ENCODE data around the gene HAL.
"Not testable (repeated sequence)": the region's sequence is repeated elsewhere in the genome, so short reads cannot be mapped to it uniquely, and the experiment has no call there.

The HAL gene

DNA sequence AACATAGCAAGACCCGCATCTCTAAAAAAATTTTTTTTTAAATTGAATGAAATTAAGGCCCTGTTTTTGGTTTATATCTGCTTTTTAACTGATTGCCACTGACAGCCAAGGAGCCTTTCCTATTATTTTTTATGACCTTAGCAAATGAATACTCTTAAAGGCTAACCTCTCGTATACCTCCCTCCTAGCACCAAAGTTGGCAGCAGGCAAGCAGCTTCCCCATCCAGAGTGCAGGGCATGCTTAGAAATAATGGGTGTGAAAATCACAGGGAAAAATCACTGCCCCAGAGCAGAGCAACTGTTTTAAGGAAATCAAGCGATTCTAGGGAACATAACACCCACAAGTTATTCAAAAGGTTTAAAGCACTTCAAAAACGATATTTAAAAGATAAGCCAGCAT, 20.7 kb downstream of the HAL start:
- DNase-seq (ENCODE audit: low read depth): no peak

DNA sequence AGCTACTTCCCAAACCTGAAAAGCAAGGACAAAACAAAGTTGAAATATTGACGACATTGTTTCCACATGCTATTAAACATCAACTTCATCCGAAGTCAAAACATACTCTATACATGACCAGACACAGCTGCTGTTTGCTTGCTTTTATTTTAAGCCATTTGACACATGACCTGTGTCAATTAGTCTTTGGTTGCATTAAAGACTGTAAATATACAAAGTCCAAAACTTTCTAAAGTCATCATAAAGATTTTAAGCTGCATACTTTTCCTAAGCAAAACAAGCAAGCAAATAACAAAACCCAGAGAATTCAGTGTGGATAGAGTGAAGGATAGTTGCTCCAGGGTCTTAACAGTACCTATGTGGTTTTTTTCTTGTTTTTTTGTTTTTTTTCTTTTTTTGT, 21.8 kb downstream of the HAL start:
- no peak for DNase-seq (ENCODE audit: low read depth)

DNA sequence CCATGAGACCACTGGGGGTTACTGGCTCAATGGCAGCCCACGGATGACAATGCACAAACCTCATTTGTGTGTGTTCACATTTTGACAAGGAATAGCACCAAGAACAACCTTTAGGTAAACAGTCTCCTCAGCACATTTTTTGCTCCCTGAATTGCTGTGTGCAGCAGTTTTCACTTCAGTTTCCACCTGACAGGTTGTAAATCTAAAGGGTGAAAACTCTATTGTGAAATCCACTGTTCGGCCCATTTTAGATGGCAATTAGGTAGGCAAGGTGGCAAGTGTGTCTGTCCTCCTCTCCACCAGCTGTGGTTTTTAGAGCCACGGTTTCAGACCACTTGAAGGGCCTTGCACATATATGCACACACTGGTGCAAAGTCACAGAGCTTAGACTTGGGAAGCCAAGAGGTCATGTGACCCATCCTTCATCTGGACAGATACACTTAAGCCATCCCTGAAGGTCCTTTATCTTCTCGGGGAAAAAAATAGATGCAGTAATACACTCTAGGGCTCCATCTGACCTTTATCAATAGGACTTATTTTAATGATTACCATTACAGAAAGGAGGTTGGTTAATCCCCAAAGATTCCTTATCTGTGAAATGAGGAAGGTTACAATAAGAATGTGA, 23.2 kb downstream of the HAL start:
- no peak for DNase-seq (ENCODE audit: low read depth)

DNA sequence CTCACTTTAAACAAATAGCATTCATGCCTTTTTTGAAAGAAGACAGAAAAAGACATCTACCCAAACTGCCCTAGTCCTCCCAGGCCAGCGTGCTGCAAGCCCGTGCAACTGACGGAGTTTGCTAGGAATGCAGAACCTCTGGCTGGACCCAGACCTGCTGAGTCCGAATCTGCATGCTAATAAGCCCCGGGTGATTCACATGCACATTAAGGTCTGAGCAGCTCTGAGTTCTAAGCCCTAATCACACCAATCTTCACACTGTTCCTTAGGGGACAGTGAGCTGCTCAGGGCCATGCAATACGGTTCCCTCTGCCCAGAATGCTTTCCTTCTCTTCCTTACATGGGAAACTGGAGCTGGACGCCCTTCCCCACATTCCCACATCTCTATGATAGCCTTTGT, 25.2 kb downstream of the HAL start:
- DNase-seq (ENCODE audit: low read depth): no peak

DNA sequence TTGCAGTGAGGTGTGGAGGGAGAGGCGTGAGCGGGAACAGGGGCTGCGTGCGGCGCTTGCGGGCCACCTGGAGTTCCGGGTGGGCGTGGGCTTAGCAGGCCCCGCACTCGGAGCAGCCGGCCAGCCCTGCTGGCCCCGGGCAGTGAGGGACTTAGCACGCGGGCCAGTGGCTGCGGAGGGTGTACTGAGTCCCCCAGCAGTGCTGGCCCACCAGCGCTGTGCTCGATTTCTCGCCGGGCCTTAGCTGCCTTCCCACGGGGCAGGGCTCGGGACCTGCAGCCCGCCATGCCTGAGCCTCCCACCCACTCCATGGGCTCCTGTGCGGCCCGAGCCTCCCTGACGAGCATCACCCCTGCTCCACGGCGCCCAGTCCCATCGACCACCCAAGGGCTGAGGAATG, 27.0 kb downstream of the HAL start:
- DNase-seq (ENCODE audit: low read depth): not testable (repeated sequence)

DNA sequence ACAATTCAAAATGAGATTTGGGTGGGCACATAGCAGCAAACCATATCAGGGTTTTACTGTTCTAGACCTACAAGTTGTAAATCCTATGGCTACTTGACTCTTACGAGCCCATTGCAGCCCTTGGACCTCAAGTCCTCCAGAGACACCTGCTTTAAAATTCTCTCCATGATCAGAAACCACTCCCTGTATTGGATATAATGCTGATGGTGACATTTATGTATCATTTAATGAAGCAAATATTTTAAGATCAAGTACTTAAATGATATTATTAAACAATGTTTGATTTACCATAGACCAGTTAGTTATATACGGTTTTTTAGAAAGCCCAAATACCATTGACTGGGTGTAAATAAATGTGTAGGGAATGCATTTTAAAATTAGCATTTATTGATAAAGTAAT, 28.8 kb downstream of the HAL start:
- no peak for DNase-seq (ENCODE audit: low read depth)

DNA sequence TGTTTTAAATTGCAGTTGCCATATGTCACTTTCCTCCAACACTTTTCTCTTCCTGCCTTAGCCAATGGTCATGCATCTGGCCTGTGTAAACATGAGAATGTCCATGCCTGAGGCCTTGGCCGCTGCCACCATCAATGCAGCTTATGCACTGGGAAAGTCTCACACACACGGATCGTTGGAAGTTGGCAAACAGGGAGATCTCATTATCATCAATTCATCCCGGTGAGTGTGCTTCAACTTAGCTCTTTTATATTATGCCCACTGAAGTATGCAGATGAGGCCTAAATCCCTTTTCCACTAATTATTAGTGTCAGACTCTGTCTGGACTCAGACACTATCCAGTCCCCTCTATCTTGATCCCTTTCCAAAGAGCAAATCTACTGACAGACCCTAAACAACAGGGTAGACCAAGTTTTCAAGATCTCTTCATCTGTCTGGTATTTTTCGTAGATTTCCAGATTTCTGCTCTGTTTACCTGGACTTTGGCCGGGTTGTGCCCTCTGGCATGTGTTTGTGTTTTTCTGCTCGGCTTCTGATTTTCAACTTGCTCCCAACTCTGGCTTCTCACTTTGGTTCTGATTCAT, 29.8 kb downstream of the HAL start:
- DNase-seq (ENCODE audit: low read depth): no peak

DNA sequence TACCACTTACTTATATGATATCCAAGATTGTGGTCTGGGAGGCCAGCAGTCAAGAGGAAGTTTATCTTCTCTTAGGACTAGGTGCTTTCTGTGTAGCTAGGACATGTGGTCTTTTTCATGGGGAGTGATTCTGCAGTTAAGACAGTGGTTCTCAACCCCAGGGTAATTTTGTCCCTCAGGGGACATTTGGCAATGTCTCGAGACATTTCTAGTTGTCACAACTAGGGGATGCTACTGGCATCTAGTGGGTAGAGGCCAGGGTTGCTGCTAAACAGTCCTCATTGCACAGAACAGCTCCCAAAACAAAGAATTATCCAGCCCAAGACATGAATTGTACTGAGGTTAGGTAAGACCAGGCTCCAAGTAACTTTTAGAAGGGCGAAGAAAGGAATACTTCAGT, 33.0 kb downstream of the HAL start:
- DNase-seq (ENCODE audit: low read depth): no peak

DNA sequence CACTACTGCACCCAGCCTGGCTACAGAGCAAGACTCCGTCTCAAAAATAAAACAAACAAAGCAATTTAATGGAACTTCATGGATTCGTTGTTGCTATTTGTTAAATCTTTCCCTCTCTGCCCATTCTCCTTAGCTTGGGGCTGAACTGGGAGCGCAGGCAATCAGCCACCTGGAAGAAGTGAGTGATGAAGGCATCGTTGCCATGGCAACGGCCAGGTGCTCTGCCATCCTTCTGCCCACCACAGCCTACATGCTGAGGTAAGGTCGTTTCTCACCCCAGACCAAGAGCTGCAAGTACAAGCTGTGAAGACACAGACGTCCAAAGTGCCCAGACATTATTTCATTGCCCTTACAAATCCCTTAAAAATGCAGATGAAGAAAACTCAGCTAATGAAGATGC, 33.9 kb downstream of the HAL start:
- DNase-seq (ENCODE audit: low read depth): no peak

DNA sequence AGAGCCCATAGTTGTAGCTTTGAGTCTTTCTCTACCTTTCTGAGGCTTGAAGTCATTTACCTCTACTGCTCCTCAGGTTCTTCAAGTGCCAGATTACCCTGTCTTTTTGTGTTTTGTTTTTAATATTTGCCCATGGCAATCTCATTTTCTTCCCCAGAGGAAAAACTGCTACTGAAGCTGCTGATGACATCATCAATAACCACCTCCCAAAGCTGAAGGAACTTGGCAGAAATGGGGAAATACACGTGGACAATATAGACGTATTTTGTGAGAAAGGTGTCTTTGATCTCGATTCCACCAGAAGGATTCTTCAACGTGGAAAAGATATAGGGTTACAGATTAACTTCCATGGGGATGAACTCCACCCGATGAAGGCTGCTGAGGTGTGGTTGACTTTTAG, 35.9 kb downstream of the HAL start:
- no peak for DNase-seq (ENCODE audit: low read depth)

DNA sequence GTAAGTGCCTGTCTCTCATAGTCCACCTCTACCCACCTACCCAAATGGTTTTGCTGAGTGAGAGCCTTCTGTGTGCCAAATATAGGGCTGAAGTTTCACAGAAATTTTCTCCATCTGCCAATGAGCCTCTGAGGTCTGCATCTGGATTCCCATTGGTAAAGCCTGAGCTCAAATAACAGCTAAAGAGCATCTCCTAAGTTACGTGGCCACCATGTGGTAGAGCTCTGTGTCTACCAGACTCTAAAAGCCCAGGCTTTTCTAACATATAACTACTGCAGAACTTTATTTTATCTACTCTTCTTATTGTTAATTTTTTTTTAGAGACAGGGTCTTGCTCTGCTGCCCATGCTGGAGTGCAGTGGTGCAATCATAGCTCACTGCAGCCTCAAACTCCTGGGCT, 37.0 kb downstream of the HAL start:
- DNase-seq (ENCODE audit: low read depth): no peak

DNA sequence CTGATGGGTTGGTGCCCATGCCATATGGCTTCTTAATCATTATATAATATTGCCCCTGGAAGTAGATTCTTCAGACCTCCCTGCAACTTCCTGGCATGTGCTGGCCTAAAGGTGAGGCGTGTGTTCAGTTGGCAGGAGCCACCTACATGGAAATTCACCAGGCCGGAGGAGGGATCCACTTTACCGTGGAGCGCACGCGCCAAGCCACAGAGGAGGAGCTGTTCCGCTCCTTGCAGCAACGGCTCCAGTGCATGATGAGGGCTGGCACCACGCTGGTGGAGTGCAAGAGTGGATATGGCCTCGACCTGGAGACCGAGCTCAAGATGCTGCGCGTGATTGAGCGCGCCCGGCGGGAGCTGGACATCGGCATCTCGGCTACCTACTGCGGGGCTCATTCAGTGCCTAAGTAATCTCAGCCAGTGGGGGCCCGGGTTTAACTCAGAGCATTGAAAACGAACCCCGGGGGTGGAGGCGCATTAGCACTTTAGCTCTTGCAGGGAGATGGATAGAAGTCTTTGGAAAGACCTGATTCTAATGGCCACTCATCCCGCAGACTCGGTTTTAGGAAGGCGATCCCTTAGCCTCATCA, 39.5 kb downstream of the HAL start:
- no peak for DNase-seq (ENCODE audit: low read depth)

DNA sequence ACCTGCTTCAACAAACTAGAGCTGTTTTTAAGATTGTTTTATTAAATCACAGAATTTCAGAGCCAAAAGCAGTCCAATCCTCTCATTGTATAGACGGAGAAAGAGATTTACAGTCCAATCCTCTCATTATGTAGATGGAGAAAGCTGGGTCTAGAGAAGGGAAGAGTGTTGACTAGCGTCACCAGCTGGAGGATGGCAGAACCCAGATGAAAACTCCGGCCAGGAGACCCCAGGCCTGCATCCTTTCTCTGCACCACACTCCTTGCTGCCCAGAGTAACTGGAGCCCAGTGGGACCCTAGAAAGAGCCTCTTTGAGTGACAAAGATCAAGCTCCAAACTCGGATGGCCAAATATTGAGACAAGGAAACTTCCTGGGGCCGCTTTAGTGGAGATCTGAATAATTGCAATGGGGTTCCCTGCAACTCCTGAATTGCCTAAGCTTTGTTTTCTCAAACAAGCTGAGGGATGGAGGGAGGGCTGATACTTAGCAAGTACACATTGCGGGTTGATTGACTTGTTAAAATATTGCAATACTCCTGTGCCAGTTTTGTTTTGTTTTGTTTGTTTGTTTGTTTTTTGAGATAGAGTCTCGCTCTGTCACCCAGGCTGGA, 40.5 kb downstream of the HAL start:
- DNase-seq (ENCODE audit: low read depth): no peak

DNA sequence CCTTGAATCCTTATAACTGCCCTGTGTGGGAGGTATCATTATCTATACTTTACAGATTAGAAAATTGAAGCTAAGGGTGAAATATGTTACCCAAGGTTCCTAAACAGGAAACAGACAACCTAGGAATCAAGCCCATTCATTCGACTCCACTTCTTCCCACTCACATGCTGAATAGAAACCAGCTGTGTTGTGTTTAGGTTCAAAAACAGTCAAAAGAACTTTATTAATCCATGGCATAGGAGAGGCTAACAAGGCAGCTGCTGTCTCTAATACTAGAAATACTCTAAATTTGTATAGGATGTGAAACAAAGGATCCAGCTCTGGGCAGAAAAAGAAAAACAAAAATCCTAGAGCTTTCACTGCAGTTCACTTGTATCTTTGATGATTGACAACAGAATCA, 43.1 kb downstream of the HAL start:
- no peak for DNase-seq (ENCODE audit: low read depth)

DNA sequence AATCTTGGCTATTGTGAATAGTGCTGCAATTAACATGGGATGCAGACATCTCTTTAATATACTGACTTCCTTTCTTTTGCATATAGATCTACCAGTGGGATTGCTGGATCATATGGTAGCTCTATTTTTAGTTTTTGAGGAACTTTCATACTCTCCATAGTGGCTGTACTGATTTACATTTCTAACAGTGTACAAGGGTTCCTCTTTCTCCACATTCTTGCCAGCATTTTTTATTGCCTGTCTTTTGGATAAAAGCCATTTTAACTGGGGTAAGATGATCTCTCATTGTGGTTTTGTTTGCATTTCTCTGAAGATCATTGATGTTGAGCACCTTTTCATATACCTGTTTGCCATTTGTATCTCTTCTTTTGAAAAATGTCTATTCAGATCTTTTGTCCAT, 44.6 kb downstream of the HAL start:
- no peak for DNase-seq (ENCODE audit: low read depth)

DNA sequence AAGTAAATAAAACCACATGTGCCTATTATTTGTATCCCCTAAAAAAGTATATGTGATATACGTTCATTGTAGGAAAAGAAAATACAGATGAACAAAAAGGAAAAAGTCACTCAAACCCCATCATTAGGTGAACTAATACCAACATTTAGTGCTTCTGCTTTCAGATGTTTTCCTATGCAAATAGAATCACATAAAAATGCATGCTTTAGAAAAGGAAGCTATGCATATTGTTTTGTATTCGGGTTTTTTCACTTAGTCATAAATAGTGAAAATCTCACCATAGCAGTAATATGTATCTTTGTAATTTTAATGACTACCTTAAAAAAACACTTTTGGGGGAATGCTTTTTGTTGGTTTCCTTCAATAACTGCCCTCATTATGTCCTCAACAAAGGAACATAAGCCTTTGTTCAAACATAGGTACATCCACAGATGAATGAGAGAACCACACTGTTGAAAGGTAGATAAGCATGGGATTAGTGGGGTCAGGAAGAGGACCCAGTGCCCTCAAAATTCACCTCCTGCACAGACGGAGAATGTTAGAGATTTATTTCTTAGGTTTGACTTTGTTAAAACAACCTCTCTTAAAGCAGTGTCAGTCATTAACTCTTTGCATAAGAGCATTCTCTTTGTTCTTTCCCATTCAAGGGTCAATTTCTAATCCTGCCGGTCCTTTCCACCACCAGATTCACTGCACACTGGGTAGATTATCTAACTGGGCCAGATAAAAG, 46.5 kb downstream of the HAL start:
- DNase-seq (ENCODE audit: low read depth): no peak

DNA sequence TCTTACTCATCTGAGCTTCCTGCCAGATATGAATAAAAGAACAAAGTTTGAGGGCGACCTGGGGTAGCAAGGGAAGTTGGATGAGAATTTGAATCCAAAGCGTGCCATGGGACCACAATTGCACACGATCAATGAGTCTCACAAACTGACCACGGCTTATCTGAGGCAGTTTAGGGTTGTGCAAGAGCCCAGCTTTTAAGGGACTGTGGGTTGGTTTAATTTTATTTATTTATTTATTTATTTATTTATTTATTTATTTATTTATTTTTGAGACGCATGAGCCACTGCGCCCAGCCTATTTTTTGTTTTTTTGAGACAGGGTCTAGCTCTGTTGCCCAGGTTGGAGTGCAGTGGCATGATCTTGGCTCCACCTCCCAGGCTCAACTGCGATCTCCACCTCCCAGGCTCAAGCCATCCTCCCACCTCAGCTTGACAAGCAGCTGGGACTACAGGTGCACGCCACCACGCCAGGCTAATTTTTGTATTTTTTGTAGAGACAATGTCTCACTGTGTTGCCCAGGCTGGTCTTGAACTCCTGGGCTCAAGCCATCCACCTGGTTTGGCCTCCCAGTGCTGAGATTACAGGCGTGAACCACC, 51.9 kb downstream of the HAL start:
- DNase-seq (ENCODE audit: low read depth): no peak

DNA sequence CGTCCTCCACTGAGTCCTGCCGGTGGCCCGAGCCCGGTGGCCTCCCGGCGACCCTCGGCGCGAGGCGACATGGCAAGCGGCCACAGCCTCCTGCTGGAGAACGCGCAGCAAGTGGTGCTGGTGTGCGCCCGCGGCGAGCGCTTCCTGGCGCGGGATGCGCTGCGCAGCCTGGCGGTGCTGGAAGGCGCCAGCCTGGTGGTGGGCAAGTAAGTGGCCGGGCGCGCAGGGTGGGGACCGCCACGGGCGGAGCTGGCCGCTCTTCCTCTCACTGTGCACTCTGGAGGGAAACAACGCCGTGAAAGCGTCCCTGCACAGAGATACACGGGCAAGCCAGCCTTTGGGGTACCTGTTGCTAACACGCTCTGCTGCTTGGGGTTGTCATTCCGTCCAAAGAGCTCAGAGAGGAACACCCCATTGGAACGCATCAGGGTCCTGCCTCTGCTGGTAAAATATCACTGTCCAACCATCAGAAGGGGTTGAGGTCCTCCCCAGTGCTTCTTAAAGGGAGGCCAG, 52.8 kb downstream of the HAL start, which contains the start of gene AMDHD1:
AMDHD1 (plus strand) TSS at position 2 of the 513 bp plus-strand sequence; CDS start at position 70, 68 bp downstream.
- DNase-seq (ENCODE audit: low read depth): peak; percentile 34

DNA sequence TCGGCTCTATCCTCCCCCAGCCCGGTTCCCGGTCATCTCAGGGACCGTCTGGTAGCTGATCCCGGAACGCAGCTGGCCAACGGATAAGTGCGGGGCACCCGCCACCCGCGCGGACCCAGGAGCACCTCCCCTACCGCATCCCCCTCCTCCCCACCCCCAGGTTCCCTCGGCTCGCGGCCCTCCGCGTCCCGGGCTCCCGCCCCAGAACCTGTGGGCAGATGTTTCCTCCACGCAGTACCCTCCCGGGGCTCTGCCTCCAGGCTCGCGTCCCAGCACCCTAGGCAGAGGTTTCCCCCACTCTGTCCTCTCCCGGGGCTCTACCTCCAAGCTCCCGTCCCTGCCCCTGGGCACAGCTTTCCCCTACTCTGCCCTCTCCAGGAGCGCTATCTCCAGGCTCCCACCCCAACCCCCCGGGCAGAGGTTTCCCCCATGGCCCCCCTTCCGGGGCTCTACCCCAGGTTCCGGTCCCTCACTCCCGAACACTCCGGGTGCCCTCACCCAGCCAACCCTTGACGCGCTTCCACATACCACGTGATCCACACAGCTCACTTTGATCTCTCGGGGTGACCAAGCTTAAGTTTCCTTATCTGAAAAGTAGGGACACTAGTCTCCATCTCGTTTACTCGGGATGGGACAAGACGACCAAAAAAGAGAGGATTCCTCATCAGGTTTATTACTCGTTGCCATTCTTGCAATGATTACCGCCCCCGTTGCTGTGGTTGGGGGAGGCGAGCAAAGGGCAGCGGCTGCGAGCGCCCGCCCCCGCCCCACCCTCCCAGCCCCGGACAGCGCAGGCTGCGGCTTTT, 53.4 kb downstream of the HAL start, which contains the start of gene CCDC38:
CCDC38 (minus strand) TSS at position 91 of the 806 bp plus-strand sequence. CDS start 6,105 bp downstream, outside the sequence.
- DNase-seq (ENCODE audit: low read depth): peak; percentile 71

DNA sequence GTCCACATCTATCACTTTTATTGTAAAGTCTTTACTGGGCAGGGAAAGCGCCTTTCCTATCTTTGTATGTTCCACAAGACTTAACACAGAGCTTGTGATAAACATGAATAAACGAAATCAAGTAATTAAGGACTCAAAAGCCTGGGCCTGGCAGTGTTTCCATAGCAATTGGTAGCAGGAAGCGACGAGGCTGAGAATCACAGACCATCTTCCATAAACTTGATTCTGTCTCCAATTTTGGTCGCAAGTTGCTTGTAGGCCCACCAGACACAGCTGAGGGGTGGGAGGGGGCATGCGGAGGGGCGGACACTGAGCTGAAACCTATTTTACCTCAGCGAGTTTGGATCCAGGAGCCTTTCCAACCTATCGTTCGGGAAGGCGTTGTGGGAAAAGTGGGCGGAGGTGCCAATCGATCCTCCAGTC, 54.0 kb downstream of the HAL start:
- DNase-seq (ENCODE audit: low read depth): no peak

DNA sequence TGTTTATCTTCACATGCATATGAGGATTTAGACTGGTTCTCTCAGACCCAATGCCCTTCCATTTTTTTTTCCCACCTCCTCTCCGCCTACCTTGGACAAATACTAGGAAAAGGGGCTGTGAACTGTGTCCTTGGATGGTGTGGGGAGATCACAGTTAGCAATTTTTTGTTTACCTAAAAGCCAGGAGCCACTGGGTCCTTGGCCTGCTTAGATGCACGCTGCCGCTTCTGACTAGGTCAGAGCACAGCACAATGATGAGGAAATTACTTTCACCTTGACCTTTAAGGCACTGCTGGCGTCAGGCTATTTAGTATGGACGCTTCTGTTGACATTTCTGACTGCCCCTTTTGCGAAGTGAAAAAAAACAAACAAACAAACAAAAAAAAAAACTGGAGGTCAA, 55.6 kb downstream of the HAL start:
- DNase-seq (ENCODE audit: low read depth): no peak
